Neural progenitor cell (in vitro differentiated cells): ENCODE data around the gene FGFR3. TPM values are rescaled to one million over a fixed set of nuclear protein-coding genes. Genes with fewer than 3 reads are reported as not detected.

Source experiments
- DNase-seq: peaks from one replicate; pipeline ENCODE4 v3.0.0-alpha.2; 2016; ENCODE audit warnings: low spot score
- H2AFZ ChIP-seq: fragments of 200-600 bp; sonication (generic); replicated peaks from 2 replicates; pipeline ENCODE4 v1.6.1; 2016; ENCODE audit warnings: antibody characterized with exemption
- H3F3A ChIP-seq: fragments of 200-600 bp; sonication (generic); 2 replicates; pipeline ENCODE4 v1.6.1; 2016; ENCODE audit warnings: antibody characterized with exemption, low read depth
- H3K27ac ChIP-seq: fragments of 200-600 bp; sonication (generic); 2 replicates; pipeline ENCODE4 v1.5.1; 2016; ENCODE audit warnings: mild to moderate bottlenecking
- H3K27me3 ChIP-seq: fragments of 200-600 bp; sonication (generic); 2 replicates; pipeline ENCODE4 v1.6.1; 2016; ENCODE audit warnings: mild to moderate bottlenecking, moderate library complexity
- H3K36me3 ChIP-seq: fragments of 200-600 bp; sonication (generic); 2 replicates; pipeline ENCODE4 v1.5.1; 2016
- H3K4me1 ChIP-seq: fragments of 200-600 bp; sonication (generic); 2 replicates; pipeline ENCODE4 v1.6.1; 2016; ENCODE audit warnings: mixed run types
- H3K4me2 ChIP-seq: fragments of 200-600 bp; sonication (generic); 2 replicates; pipeline ENCODE4 v1.6.1; 2016
- H3K4me3 ChIP-seq: fragments of 200-600 bp; sonication (generic); 2 replicates; pipeline ENCODE4 v1.5.1; 2016
- H3K79me2 ChIP-seq: fragments of 200-600 bp; sonication (generic); 2 replicates; pipeline ENCODE4 v1.6.1; 2016; ENCODE audit warnings: low read depth
- H3K9ac ChIP-seq: fragments of 200-600 bp; sonication (generic); 2 replicates; pipeline ENCODE4 v1.6.1; 2016
- H3K9me3 ChIP-seq: fragments of 200-600 bp; sonication (generic); 2 replicates; pipeline ENCODE4 v1.5.1; 2016; ENCODE audit warnings: low read depth
- H4K20me1 ChIP-seq: fragments of 200-600 bp; sonication (generic); 2 replicates; pipeline ENCODE4 v1.6.1; 2016; ENCODE audit warnings: low read depth
- H3K27ac Mint-ChIP-seq: 3 replicates; pipeline ENCODE4 v1.8.0; 2021; ENCODE audit warnings: mixed read lengths
- H3K27me3 Mint-ChIP-seq: 2 replicates; pipeline ENCODE4 v1.8.0; 2022; ENCODE audit warnings: low read depth, mild to moderate bottlenecking, inconsistent platforms, moderate library complexity, mixed read lengths; ENCODE audit not compliant: insufficient read depth
- H3K36me3 Mint-ChIP-seq: 3 replicates; pipeline ENCODE4 v1.8.0; 2021; ENCODE audit warnings: mixed read lengths
- H3K4me1 Mint-ChIP-seq: 3 replicates; pipeline ENCODE4 v1.8.0; 2021; ENCODE audit warnings: mixed read lengths
- H3K4me3 Mint-ChIP-seq: 3 replicates; pipeline ENCODE4 v1.8.0; 2021; ENCODE audit warnings: mild to moderate bottlenecking, moderate library complexity, mixed read lengths
- H3K9me3 Mint-ChIP-seq: 3 replicates; pipeline ENCODE4 v1.8.0; 2020; ENCODE audit warnings: mixed read lengths
- EZH2 ChIP-seq: fragments of 200-600 bp; sonication (generic); IDR thresholded peaks from 2 replicates; pipeline ENCODE4 v1.6.1; 2017; ENCODE audit warnings: antibody characterized with exemption, mild to moderate bottlenecking, moderate library complexity
- EZH2phosphoT487 ChIP-seq: fragments of 200-600 bp; sonication (generic); IDR thresholded peaks from 2 replicates; pipeline ENCODE4 v1.6.1; 2017; ENCODE audit warnings: antibody characterized with exemption
- total RNA-seq: library from RNA; depleted of rRNA; stranded (reverse); fragments of >200 nt; gene quantifications from 2 replicates; pipeline ENCODE4 v1.2.3, GENCODE V29; 2015; ENCODE audit warnings: low replicate concordance
- TF ChIP-seq, protein P1 (sequence below): fragments of 200-600 bp; sonication (generic); IDR thresholded peaks from 2 replicates; pipeline ENCODE4 v1.5.1; 2017; ENCODE audit warnings: antibody characterized with exemption, mild to moderate bottlenecking

Gene FGFR3
- total RNA-seq, 1 donor from 2014 or later, result 4.8 TPM

DNA sequence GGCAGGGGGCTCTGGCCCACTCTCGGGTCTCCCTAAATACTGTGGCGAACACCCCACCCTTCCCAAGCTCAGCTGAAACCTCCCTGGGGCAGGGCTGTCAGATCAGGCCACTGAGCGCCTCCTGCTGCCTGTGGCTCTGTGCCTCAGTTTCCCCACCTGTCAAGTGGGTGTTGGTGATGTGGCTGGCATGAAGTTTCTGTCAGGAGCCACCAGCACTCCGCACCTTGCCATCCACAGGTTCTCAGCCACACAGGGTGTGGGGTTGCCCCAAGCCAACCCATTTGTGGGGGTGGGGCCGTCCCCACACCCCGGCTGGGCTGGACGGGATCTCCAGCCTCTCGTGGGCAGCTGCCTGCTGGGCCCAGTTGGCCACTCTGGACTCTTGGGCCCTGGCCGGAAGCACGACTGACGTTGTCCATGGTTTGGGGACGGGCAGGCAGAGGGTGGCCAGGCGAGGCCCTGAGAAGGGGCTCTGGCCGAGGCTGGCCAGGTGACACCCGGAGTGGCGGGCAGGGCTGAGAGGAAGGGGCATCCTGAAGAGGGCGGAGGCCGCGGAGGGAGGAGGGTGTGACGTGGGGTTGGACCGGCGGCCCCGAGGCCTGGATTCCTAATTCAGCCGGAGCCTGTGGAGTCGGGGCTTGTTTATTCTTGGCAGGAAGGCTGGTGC is 5.5 kb upstream of the FGFR3 start:
- no peak overlapping the region for H3K27ac ChIP-seq
- no peak overlapping the region for H3K4me3 ChIP-seq
- H3K36me3 Mint-ChIP-seq, result no peaks in the 10 kb centered on the region
- H3K9me3 ChIP-seq, result no peaks in the 10 kb centered on the region
- no peak overlapping the region for H3K4me3 Mint-ChIP-seq
- H3K36me3 ChIP-seq, result no peaks in the 10 kb centered on the region
- peaks cover 27% of the 10 kb centered on the region for H3K4me1 Mint-ChIP-seq
- no peak overlapping the region for H3K27ac Mint-ChIP-seq
- H2AFZ ChIP-seq, result no peak overlapping the region
- peaks cover 27% of the 10 kb centered on the region for H3K27me3 ChIP-seq
- no peak for DNase-seq
- peaks cover 16% of the 10 kb centered on the region for H3F3A ChIP-seq
- H3K27me3 Mint-ChIP-seq, result peaks cover 21% of the 10 kb centered on the region
- peaks cover 10% of the 10 kb centered on the region for H3K4me1 ChIP-seq
- H3K9me3 Mint-ChIP-seq, result no peaks in the 10 kb centered on the region
- peaks cover 7% of the 10 kb centered on the region for H4K20me1 ChIP-seq
- H3K4me2 ChIP-seq, result no peak overlapping the region
- H3K79me2 ChIP-seq, result no peaks in the 10 kb centered on the region
- no peak overlapping the region for H3K9ac ChIP-seq
- TF ChIP-seq EZH2phosphoT487 (no peak), EZH2 (no peak)
- TF ChIP-seq, protein P1, sequence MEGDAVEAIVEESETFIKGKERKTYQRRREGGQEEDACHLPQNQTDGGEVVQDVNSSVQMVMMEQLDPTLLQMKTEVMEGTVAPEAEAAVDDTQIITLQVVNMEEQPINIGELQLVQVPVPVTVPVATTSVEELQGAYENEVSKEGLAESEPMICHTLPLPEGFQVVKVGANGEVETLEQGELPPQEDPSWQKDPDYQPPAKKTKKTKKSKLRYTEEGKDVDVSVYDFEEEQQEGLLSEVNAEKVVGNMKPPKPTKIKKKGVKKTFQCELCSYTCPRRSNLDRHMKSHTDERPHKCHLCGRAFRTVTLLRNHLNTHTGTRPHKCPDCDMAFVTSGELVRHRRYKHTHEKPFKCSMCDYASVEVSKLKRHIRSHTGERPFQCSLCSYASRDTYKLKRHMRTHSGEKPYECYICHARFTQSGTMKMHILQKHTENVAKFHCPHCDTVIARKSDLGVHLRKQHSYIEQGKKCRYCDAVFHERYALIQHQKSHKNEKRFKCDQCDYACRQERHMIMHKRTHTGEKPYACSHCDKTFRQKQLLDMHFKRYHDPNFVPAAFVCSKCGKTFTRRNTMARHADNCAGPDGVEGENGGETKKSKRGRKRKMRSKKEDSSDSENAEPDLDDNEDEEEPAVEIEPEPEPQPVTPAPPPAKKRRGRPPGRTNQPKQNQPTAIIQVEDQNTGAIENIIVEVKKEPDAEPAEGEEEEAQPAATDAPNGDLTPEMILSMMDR, result no peak

- Mint-ChIP-seq H3K4me3 (no peak overlapping the region), H3K4me1 (peaks cover 27% of the 10 kb centered on the region), H3K27ac (no peak overlapping the region), H3K9me3 (no peaks in the 10 kb centered on the region), H3K27me3 (peaks cover 20% of the 10 kb centered on the region), H3K36me3 (no peaks in the 10 kb centered on the region)
- Histone ChIP-seq H4K20me1 (peaks cover 7% of the 10 kb centered on the region), H3K4me2 (no peak overlapping the region), H3K9ac (no peak overlapping the region), H3K4me3 (no peak overlapping the region), H3K79me2 (no peaks in the 10 kb centered on the region), H3K27me3 (peaks cover 33% of the 10 kb centered on the region), H3K9me3 (no peaks in the 10 kb centered on the region), H2AFZ (no peak overlapping the region), H3F3A (peaks cover 19% of the 10 kb centered on the region), H3K4me1 (peaks cover 13% of the 10 kb centered on the region), H3K36me3 (no peaks in the 10 kb centered on the region), H3K27ac (no peak overlapping the region)
- DNase-seq, result no peak
- TF ChIP-seq, protein P1, result no peak
- TF ChIP-seq EZH2phosphoT487, result no peak
- TF ChIP-seq EZH2, result no peak
These were observed 4.7 kb upstream of the FGFR3 start for GRCh38 chr4:1788254-1788973.

- H2AFZ ChIP-seq, result no peak overlapping the region
- Mint-ChIP-seq H3K9me3 (no peaks in the 10 kb centered on the region), H3K36me3 (no peaks in the 10 kb centered on the region), H3K4me3 (no peak overlapping the region), H3K27ac (no peak overlapping the region), H3K4me1 (peaks cover 27% of the 10 kb centered on the region), H3K27me3 (peaks cover 20% of the 10 kb centered on the region)
- H3K79me2 ChIP-seq, result peaks cover 8% of the 10 kb centered on the region
- H3K4me1 ChIP-seq, result peaks cover 20% of the 10 kb centered on the region
- no peak for DNase-seq
- TF ChIP-seq EZH2, result no peak
- TF ChIP-seq EZH2phosphoT487, result no peak
- TF ChIP-seq, protein P1, result no peak
- H3K27ac ChIP-seq, result no peak overlapping the region
- no peaks in the 10 kb centered on the region for H3K9me3 ChIP-seq
- H3K9ac ChIP-seq, result no peak overlapping the region
- peaks cover 19% of the 10 kb centered on the region for H3F3A ChIP-seq
- no peaks in the 10 kb centered on the region for H3K36me3 ChIP-seq
- peaks cover 13% of the 10 kb centered on the region for H4K20me1 ChIP-seq
- no peak overlapping the region for H3K4me3 ChIP-seq
- H3K4me2 ChIP-seq, result no peak overlapping the region
- peaks cover 43% of the 10 kb centered on the region for H3K27me3 ChIP-seq
These were observed 3.5 kb upstream of the FGFR3 start for GRCh38 chr4:1789552-1789951.
